ENCODE data around the gene TMEM237. TPM values are rescaled to one million over a fixed set of nuclear protein-coding genes. Genes with fewer than 3 reads are reported as not detected.
A peak's percentile ranks its signal among the peaks of the same experiment; 100 is the strongest.

The TMEM237 gene
- total RNA-seq, 3 donors from 2014 or later (not counting 1 experiment from before 2014, with no cell fraction given), result 2.8 to 3.9 (median 3.4) TPM

DNA sequence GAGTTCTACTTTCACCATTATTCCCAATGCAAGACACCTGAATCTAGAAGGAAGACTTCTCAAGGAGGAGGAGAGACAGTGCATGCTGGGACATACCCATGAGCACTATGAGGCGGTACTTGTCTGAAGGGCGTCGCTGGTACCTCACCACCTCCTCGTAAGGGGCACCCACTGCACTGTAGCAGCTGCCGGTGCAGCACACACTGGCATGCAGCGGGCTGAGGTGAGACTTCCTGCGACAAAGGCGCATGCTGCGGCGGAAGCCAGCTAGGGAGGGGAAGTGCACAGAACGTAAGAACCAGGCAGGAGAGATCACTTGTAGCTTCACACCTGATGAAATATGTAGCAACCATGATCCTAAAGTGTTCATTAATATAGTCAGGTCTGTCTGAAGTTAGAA, 12.8 kb upstream of the TMEM237 start:
- Mint-ChIP-seq H3K27ac (peak overlapping the region; percentile 39 to 64), H3K4me1 (peaks cover 10 to 11% of the 10 kb centered on the region in 2 donors), H3K4me3 (no peak overlapping the region)

DNA sequence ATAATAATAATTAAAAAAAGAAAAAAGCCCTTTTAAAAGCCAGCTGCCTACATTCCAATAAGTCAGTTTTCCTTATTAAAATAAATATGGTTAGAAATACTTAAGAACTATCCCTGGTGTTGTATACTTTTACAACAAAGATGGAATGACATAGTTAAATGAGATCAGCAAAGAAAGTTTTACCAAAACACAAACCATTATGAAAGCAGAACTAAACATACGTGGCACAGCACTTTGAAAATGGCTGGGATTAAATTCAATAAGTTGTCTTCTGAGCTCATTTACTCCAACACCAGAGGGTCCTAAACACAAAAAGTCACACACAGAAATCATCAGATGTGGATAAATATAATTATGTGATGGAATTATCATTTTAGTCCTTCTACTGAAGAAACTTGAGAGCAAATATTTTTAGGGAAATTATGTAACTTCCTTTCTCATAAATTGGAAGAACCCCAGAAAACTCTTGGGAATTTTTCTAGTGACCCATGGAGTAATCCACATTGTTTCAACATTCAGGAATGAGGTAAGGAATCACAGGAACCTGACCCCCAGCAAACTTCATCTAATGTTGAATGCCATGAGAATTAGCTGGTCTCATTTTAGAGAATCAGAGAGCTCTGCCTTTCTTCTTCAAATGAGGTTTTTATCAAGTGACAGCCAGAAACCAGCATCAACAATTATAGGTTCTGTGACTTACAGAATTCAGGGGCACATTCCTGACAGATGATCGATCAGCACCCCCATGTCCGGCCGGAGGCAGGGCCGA, 11.5 kb upstream of the TMEM237 start:
- TF ChIP-seq, protein P1, sequence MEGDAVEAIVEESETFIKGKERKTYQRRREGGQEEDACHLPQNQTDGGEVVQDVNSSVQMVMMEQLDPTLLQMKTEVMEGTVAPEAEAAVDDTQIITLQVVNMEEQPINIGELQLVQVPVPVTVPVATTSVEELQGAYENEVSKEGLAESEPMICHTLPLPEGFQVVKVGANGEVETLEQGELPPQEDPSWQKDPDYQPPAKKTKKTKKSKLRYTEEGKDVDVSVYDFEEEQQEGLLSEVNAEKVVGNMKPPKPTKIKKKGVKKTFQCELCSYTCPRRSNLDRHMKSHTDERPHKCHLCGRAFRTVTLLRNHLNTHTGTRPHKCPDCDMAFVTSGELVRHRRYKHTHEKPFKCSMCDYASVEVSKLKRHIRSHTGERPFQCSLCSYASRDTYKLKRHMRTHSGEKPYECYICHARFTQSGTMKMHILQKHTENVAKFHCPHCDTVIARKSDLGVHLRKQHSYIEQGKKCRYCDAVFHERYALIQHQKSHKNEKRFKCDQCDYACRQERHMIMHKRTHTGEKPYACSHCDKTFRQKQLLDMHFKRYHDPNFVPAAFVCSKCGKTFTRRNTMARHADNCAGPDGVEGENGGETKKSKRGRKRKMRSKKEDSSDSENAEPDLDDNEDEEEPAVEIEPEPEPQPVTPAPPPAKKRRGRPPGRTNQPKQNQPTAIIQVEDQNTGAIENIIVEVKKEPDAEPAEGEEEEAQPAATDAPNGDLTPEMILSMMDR (IDR thresholded peaks at IDR 0.05), result no peak
- 97% methylated on average over 5 of the region's 5 CpGs for WGBS (ENCODE audit: insufficient coverage)
- intact Hi-C loops (cut with micrococcal nuclease), result no loop called here
- ATAC-seq (no peak), DNase-seq (no peak)
- no peaks in the 10 kb centered on the region for H3K9me3 Mint-ChIP-seq
- H3K27ac Mint-ChIP-seq, result no peak overlapping the region
- Histone ChIP-seq H3K9me3 (ENCODE audit: control insufficient read depth, insufficient read depth, low read length) (no peaks in the 10 kb centered on the region), H3K4me1 (ENCODE audit: control insufficient read depth, insufficient read depth, low read length) (peaks cover 11% of the 10 kb centered on the region), H3K27ac (ENCODE audit: low read length) (no peak overlapping the region), H3K36me3 (ENCODE audit: control insufficient read depth, insufficient read depth, low read length) (no peaks in the 10 kb centered on the region), H3K27me3 (ENCODE audit: control insufficient read depth, insufficient read depth, low read length) (peaks cover 5% of the 10 kb centered on the region), H3K4me3 (ENCODE audit: low read length) (no peak overlapping the region)
- peaks cover 9 to 11% of the 10 kb centered on the region in 2 donors for H3K4me1 Mint-ChIP-seq
- H3K27me3 Mint-ChIP-seq (ENCODE audit: low read depth in 2 of 2), result peaks cover 10 to 30% of the 10 kb centered on the region in 2 donors
- no peaks in the 10 kb centered on the region for H3K36me3 Mint-ChIP-seq
- H3K4me3 Mint-ChIP-seq, result no peak overlapping the region

More for the DNA sequence above, 12.8 kb upstream of the TMEM237 start:
- ATAC-seq (peak; percentile 83 to 97 (median 92)), DNase-seq (peak; percentile 21 to 69)
- Histone ChIP-seq H3K9me3 (ENCODE audit: control insufficient read depth, insufficient read depth, low read length) (no peaks in the 10 kb centered on the region), H3K36me3 (ENCODE audit: control insufficient read depth, insufficient read depth, low read length) (no peaks in the 10 kb centered on the region), H3K27me3 (ENCODE audit: control insufficient read depth, insufficient read depth, low read length) (no peaks in the 10 kb centered on the region), H3K4me3 (ENCODE audit: low read length) (no peak overlapping the region), H3K27ac (ENCODE audit: low read length) (peak overlapping the region; percentile 35), H3K4me1 (ENCODE audit: control insufficient read depth, insufficient read depth, low read length) (peaks cover 11% of the 10 kb centered on the region)
- 77% methylated on average over 11 of the region's 11 CpGs for WGBS (ENCODE audit: insufficient coverage)
- no peaks in the 10 kb centered on the region for H3K9me3 Mint-ChIP-seq
- H3K36me3 Mint-ChIP-seq, result no peaks in the 10 kb centered on the region
- H3K27me3 Mint-ChIP-seq (ENCODE audit: low read depth in 2 of 2), result peaks cover 10 to 25% of the 10 kb centered on the region in 2 donors
- TF ChIP-seq, protein P1 (IDR thresholded peaks at IDR 0.05), result no peak
- intact Hi-C loops (cut with micrococcal nuclease), result no loop called here

DNA sequence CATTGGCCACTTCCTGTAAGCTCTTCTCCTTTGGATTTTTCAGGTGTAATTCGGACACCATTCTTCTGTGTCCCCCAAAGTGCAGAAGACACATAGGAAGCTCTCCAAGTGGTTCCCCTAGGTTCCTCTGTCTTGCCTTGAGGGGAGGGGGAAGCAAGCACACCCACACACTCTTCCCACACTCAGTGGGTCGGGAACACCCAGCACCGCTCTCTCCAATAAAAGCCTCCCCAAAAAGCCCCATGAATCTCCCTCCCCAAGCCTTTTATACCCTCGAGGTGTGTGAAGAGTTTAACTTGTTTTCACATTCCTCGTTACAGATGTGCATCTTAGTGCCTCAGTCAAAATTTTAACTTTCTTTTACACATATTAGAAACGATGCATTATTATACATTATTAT, 9.9 kb upstream of the TMEM237 start:
- no peak for ATAC-seq
- no peak overlapping the region for H3K4me3 Mint-ChIP-seq
- TF ChIP-seq, protein P1 (IDR thresholded peaks at IDR 0.05), result no peak
- H3K9me3 ChIP-seq (ENCODE audit: control insufficient read depth, insufficient read depth, low read length), result no peaks in the 10 kb centered on the region
- H3K4me3 ChIP-seq (ENCODE audit: low read length), result no peak overlapping the region
- no peaks in the 10 kb centered on the region for H3K36me3 ChIP-seq (ENCODE audit: control insufficient read depth, insufficient read depth, low read length)
- no peaks in the 10 kb centered on the region for H3K9me3 Mint-ChIP-seq
- peaks cover 11% of the 10 kb centered on the region for H3K4me1 ChIP-seq (ENCODE audit: control insufficient read depth, insufficient read depth, low read length)
- peaks cover 9 to 11% of the 10 kb centered on the region in 2 donors for H3K4me1 Mint-ChIP-seq
- H3K27ac Mint-ChIP-seq, result no peak overlapping the region
- peaks cover 10 to 39% of the 10 kb centered on the region in 2 donors for H3K27me3 Mint-ChIP-seq (ENCODE audit: low read depth in 2 of 2)
- H3K27ac ChIP-seq (ENCODE audit: low read length), result no peak overlapping the region
- H3K36me3 Mint-ChIP-seq, result no peaks in the 10 kb centered on the region
- H3K27me3 ChIP-seq (ENCODE audit: control insufficient read depth, insufficient read depth, low read length), result peaks cover 5% of the 10 kb centered on the region
- DNase-seq, result no peak
- intact Hi-C loops (cut with micrococcal nuclease), result no loop called here
- WGBS (ENCODE audit: insufficient coverage), result 100% methylated on average over 3 of the region's 6 CpGs

Data from natural killer cell (primary cell).